HG02973 (cell line): ENCODE data around the gene CPZ.

Source experiments
- ATAC-seq: cut with Tn5 transposase; IDR thresholded peaks from one replicate; pipeline ENCODE4 v1.9.1; 2021; ENCODE audit warnings: moderate library complexity; ENCODE audit not compliant: unreplicated experiment

The CPZ gene

GRCh38 chr4:8592366-8593263 lies at the start of gene CPZ:
Gene CPZ, plus strand, starts transcription at chr4:8592765. Its CDS starts 69 bp downstream, at chr4:8592834.
- no peak for ATAC-seq

GRCh38 chr4:8542776-8543525 lies 49.6 kb upstream of the CPZ start:
- ATAC-seq: no peak

- ATAC-seq: no peak
Observed at GRCh38 chr4:8543623-8544022, 48.9 kb upstream of the CPZ start.

DNA sequence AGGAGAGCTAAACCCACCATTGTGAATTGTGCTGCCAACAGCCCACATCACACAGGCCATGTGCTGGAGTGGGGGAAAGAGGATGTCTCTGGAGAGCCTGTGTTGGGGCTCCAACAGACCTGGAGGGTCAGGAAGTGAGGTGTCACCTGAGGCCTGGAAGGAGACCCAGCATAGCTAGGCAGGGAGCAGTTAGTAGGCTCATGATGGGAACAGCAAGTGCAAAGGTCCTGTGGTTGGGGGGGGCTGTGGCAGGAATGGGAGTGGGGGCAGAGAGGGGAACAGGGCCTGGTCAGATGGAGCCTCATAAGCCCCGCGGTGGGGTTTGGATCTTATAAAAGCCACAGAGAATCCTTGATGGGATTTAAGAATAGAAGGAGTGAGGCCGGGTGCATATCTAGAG lies 48.3 kb upstream of the CPZ start:
- ATAC-seq: no peak

DNA sequence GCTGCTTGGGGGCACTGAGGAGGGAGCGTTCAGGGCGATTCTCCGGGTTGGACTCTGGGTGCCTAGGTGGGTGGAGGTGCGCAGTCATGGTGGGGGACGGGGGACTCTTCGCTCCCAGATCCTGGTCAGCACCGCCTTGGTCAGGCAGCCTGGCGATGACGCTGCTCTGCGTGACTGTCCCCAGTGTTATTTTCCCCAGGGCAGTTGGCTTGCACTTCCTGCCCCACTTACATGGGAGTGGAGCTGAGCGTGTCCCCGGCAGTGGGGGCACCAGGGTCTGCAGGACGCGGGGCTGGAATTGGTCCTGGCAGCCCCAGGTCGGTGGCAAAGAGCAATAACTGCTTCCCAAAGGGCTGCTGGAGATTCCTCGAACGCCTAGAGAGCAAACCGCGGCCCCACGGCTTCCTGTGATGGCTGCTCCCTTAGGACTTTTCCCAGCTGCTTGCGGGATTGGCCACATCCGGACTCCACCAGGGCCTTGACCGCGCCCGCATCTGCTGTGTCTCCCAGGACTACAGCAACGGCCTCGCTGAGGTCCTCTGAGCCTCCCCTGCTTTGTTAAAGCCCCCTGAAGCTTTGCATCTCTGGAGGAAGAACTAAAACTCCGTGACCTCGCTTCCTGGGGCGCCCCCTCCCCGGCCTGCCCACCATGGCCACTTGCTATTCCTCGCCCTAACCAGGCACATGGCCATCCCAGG lies 47.7 kb upstream of the CPZ start:
- ATAC-seq: no peak

GRCh38 chr4:8545439-8545765 lies 47.2 kb upstream of the CPZ start:
- no peak for ATAC-seq

DNA sequence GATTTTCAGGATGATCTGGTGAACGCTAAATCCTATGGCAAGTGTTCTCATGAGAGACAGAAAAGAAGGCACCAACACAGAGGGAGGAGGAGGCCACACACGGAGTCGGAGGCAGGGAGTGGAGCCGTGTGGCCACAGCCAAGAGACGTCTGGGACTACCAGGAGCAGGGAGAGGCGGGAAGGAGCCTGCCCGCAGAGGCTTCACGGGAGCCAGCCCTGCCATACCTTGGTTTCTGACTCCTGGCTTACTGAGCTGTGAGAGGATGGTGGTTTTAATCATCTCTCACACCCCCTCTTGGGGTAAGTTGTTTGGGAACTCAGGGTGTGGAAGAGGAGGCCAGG lies 45.8 kb upstream of the CPZ start:
- no peak for ATAC-seq

- no peak for ATAC-seq
Observed at GRCh38 chr4:8547108-8547911, 45.3 kb upstream of the CPZ start.

GRCh38 chr4:8547912-8548730 lies 44.4 kb upstream of the CPZ start:
- ATAC-seq: no peak

GRCh38 chr4:8548731-8549351 lies 43.7 kb upstream of the CPZ start:
- no peak for ATAC-seq

GRCh38 chr4:8549352-8549931 lies 43.1 kb upstream of the CPZ start:
- ATAC-seq: no peak

DNA sequence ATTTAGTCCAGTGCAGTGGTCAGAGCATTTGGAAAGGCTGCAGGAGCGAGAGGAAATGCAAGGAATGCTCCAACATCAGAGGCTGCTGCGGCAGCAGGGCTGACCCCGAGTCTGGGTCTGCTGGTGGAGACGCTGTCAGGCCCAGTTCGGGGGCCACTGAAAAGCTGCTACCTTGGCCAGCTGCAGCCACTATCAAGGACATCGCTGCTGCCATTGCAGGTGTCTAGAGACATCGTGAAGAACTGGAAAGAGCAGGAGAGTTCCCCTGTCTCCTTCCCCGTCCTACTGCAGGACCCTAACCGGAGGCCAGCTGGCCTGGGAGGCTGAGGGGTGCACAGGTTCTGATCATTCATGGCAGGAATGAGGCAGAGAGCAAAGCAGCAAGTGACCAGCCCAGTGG lies 41.9 kb upstream of the CPZ start:
- no peak for ATAC-seq

DNA sequence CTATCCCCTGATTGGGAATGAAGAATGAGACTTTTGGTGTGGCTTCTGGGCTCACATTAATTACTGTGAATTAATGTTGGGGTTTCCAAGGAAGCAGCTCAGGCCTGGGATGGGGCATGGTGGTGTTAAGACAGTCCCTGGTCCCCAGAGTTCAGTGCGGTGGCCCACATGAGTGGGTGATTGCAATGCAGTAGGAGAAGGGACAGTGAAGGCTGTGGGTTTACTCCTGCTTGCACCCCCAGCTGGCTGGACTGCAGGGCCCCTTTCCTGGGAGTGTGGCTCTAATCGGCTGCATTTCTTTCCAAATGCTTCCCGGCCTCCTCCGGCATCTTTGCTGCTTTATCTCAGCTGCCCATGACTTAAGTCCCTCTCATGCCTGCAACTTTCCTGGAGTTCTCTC lies 40.5 kb upstream of the CPZ start:
- no peak for ATAC-seq

GRCh38 chr4:8552581-8553205 lies 39.9 kb upstream of the CPZ start:
- no peak for ATAC-seq

DNA sequence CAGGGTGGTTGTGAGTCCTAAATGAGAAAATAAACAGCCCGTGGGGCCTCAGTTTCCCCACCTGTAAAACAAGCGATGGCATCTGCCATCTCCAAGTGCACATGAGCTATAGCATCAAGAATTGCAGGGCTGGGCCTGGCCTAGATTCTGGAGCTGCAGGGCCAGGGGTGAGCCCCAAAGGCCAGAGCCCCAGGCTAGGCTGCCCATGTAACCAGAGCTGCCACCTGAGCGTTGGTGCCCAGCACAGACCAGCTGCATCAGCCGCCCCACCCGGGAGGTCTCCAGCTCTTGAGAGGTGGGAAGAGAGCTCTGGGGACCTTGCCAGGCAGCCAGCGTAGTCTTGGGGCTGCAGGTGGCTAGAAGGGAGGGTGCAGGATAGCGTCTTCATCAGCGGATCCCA lies 39.3 kb upstream of the CPZ start:
- ATAC-seq: no peak

GRCh38 chr4:8553991-8554405 lies 38.6 kb upstream of the CPZ start:
- ATAC-seq: no peak

DNA sequence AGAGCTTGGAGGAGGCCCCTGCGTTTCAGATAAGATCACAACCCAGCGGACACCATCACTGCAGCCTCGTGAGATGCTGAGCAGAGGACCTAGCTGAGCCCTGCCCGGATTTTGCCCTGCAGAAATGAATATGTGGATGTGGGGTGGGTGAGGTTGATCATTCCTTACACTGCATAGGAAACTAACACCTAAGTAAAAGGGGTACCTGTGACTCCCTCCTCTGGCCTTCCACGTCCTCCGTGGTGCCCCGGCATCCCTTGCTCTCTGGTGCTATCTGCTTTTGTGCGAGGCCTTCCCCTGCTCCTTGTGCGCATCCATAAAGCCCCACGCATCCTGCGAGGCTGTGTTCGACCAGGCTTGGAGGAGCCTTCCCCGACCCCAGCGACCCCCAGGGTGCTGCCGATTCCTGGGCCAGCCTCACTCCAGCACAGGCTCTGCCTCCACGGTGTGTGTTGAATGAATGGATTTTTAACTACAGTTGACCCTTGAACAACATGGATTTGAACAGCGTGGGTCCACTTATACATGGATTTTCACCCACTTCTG lies 37.9 kb upstream of the CPZ start:
- no peak for ATAC-seq

GRCh38 chr4:8555716-8556115 lies 36.8 kb upstream of the CPZ start:
- no peak for ATAC-seq
